Globus pallidus (tissue), 1 donor: ENCODE results near the gene PFN2.
"Not testable (repeated sequence)": the region's sequence is repeated elsewhere in the genome, so short reads cannot be mapped to it uniquely, and the experiment has no call there.

Source experiments
- DNase-seq: peaks from one replicate; pipeline ENCODE4 v3.0.0-alpha.2; 2015; ENCODE audit warnings: low spot score

PFN2 gene, protein sequence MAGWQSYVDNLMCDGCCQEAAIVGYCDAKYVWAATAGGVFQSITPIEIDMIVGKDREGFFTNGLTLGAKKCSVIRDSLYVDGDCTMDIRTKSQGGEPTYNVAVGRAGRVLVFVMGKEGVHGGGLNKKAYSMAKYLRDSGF

DNA sequence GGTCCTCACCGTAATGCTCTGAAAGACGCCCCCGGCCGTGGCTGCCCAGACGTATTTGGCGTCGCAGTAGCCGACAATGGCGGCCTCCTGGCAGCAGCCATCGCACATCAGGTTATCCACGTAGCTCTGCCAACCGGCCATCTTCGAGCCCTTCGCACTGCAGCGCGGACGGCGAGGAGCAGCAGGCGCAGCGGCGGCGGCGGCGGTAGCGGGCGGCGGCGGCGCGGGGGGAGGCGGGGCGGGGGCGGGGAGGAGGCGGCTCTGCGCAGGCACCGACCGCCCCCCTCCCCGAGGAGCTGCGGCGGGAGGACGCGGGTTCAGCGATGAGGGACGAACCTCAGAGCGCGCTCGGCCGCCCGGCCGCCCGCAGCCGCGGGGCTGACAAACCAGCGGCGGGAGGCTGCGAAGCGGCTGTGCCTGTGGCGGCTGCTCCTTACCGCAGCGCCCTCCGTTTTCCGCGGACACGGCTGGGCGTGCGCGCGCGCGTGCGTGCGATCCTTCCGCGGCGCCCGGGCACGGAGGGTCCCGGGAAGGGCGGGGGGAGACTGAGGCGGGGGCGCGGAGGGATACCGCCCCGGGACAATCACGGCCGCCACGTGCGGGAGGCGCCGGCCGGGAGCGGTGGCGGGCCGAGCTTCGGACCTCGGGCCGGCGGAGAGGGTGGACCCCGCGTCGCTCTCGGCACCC is at the start of gene PFN2:
Gene PFN2, minus strand, starts transcription at position 180 of the 687 bp plus-strand sequence. Its CDS starts 39 bp downstream, at position 141.
- peak; percentile 68 for DNase-seq

DNA sequence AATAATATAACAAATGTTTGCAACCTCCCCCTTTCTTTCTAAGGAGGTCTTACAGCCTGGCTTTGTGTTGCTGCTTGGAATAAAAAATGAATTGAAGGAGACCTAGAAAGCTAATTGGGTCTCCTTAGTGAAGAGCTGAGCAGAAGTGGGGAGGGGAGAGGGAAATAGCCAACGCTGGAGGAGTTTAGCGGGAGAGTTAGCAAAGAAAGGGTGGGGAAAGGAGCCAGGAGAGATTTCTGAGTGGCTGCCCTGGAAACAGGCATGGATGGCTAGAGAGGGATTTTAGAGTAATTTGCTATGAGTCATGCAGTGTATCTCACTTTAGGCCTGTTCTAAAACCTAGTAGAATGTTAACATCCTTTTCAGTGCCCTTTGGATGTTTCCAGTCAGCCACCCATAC is 45.2 kb upstream of the PFN2 start:
- DNase-seq, result peak; percentile 48

DNA sequence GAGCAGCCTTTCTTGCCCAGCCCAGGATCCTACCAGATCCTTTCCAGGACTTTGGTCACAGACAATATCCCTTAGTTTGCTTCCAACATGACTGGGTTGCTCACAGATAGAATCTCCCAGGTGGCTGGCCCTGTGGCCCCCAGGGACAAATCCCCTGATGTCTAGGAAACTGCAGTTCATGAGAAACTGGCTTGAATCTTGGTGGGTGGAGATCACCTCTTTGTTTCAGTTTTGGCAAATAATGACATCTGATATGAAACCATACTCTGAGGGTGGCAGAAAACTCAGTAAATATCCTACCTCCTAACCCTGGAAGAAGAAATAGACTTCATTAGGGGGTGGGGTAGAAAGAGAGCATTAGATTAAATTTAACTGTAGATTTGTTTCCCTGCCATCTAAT is 44.1 kb upstream of the PFN2 start:
- no peak for DNase-seq

DNA sequence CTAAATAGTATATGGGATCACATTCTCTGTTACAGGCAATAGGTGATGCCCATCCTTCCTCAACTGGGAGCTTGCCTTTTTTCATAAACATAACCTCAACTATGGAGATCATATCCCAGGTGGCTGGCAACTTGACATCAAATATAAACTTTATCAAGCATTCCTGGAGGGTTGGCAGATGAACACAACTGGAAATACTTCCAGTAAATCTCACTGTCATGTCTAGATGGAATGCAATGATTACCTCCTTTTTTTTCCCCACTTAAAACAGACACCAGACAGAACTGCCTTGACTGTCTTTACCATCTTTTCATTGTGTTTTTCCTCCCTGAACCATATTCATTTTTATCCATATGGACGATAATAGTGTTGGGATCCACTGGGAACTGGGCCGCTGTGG is 43.1 kb upstream of the PFN2 start:
- DNase-seq, result no peak

DNA sequence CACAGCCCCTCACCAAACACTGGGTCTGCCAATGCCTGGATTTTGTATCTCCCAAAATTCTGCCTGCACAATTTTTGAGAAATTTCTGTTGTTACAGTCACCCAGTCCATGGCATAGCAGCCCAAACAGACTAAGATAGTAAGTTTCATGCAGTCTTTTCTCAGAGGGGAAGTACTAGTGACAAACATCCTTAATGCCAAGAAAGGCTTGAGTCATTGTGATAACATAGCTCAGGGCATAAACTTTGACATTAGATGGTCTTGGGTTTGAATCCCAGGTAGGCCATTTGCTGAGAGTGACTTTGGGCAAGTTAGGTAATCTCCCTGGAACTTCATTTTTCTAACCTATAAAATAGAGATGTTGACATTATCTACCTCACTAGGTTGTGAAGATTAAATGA is 36.1 kb upstream of the PFN2 start:
- no peak for DNase-seq

DNA sequence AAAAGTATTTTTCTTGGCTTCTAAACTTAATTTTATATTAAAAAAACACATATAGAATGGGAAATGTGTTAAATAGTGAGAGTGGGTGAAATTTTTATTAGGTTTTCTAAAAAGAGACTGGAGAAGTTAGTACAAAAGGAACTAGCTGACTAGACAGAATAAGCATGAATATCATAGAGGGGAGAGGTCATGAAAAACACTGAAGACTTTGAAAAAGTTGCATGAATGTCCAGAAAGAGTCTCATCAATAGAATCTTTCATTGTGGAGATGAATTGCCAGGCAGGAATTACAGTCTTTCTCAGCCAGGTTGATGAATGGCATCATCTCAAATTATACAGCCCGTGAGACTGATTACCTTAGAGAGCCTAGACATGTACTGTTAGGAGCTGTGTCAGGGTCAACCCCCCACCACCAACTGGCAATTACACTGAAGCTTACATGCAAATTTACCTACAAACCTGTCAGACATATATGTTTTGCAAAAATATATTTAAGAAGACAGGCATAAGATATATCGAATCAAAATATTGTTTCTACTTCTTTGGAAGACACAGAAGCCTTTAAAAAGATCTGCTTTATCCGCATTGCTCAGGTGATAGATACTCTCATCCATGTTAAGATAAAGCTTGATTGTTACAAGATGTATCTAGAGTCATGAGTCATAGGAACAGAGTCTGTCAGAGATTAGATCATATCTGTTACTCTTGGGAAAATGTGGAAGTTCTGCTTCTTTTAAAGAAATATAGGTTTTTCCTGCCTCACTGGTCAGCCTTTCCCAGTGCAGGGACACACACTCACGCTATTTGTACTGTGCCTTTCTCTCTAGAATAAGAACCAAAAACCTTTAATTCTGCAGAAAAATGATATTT is 34.8 kb upstream of the PFN2 start:
- no peak for DNase-seq

DNA sequence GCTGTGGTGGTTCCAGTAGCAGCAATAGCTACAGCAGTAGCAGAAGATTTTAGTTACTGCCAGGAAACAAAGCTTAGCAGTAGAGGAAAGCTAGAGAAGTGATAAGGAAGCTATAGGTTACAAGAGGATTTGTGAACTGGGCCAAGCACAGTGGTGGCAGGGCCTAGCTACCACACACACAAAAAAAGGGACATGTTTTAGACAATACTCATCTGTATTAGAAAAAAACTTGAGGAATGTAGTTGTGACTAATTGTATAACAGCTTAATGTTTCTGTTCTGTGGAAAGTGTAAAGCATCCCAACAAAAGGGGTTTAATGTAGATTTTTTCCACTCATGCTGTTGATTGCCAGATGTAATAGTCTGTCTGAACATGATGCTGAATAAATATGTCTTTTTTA is 29.9 kb upstream of the PFN2 start:
- DNase-seq, result no peak

DNA sequence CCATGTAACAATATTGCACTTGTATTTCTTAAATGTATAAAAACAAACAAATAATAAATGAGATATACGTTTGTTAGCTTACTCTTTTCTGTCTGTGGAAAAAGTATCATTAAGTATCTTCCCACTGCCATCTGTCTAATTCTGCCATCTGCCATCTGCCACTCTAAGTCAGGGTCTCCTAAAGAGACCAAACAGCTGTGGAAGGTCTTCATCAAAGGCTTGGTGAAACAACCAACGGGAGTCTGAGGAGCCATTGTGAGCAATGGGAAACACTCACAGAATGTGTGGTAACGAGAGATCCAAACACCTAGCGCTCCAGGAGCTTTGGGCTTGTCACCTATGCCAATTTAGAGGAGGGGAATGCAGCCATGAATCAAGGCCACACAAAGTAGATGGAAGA is 28.7 kb upstream of the PFN2 start:
- no peak for DNase-seq

DNA sequence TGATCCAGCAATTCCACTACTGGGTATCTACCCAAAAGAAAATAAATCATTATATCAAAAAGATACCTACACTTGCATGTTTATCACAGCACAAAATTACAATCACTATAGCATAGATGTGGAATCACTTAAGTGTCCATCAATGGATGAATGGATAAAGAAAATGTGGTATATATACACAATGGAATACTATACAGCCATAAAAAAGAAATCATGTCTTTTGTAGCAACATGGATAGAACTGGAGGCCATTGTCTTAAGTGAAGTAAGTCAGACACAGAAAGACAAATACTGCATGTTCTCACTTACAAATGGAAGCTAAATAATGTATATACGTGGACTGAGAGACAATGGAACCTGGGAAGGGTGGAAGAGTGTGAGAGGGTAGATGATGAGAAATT is 28.3 kb upstream of the PFN2 start:
- no peak for DNase-seq

DNA sequence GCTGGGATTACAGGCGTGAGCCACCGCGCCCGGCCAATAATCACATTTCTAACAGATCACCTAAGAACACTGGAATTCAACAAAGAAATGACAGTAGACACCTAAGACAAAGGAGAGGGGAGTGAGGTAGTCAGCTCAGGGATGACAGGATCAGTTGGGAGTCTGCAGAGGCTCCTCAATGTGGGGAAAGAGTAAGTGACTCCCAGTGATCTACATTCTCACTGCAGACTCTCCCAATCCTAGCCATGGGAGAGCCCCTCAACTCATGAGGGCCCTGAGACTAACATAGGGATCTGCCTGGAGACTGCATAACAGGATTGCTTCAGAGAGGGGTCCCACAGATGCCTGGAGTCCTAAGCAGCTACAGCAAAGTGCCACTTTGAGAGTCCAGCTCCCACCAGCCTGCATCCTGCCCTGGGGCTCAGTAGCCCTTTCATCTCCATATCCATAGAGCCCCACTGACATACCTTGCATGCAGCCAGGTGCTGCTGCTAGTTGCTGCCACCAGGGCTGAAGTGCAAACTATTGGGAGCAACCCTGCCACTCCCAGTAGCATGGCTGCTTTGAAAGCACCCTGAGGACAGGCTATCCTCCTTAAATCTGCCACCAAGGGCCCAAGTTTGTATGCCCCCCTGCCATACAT is 21.8 kb upstream of the PFN2 start:
- no peak for DNase-seq

DNA sequence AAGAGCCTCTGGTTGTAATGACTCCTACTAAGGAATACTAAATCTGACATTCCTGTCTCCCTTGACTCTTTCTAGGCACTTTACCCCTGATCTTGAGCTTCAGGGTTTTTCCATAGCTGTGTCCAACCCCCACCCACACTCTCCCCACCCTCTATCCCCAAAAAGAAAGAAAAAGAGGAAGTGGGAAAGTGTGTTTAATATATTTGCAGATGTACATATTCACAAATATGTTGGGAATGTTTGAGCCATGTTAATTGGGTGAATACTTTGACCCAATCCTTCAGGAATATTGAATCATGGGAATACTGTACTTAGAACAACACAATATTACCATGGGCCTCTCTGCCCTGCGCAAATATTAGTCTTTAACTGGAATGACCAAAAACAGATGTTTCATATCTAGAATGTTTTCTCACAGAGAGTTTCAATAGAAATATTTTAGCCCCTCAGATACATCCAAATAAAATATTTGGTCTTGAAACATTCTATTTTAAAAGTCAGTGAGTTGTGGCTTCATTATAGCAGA is 19.8 kb upstream of the PFN2 start:
- DNase-seq, result no peak

DNA sequence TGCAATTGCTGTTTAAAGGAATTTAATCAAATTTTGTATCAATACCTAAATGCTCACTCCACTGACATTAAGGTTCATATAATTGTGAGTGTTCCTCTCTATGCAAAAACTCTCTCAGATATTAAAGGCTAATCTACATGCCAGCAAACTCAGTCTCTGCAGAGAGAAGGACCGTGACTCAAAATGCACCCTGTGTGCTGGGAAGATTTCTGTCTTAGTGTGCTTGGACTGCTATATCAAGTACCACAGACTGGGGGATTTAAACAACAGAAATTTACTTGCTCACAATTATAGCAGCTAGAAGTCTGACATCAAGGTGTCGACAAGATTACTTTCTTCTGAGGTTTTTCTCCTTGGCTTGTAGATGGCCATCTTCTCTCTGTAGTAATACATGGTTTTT is 18.6 kb upstream of the PFN2 start:
- no peak for DNase-seq

DNA sequence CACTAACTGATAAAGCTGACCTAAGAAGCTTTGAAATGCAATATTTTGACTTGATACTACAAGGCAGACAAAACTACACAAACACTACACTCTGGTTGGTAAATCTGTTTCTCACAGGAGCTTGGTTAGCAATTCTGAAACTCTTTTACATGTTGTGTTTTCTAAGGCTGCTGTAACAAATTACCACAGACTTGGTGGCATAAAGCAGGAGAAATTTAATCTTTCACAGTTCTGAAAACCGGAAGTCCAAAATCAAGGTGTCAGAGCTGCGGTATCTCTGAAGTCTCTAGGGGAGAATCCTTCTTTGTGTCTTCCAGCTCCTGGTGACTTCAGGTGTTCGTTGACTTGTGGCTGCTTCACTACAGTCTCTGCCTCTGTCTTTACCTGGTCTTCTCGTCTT is 12.9 kb upstream of the PFN2 start:
- DNase-seq, result no peak

DNA sequence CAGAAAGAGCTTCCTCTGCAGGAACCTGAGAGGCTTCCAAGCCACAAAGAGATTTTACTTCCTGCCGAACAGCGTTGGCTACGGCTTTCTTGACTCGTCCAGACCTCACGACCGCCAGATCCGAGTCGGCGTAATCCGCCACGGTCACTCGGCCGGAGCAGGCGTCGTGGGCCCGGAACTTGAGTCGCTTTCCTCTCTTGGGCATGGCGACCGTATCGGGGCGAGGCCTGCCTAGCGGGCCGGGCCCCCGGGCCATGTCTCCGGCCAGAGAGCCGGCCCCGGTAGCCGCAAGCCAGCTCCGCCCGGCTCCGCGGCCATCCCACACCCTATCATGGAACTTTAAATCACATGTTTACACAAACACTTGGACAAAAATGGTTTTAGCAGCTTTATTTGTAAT is 12.4 kb upstream of the PFN2 start:
- DNase-seq, result not testable (repeated sequence)

DNA sequence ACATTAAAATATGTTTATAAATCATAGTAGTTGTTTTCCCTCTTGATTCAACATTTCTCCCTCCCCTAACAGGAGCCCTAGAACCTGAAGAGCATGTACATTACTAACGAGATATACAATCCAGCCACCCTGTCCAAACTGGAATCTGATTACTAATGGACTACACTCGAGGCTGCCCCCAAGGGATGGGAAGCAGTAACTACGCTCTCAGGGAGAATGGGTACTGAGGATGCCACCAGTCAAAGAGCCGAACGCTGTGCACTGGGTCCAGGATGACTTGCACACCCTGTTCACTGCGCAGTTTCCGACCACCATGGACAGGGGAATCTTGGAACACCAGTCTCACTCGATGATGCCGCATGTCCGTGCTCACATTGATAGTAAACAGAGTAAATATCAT is 11.3 kb upstream of the PFN2 start:
- DNase-seq, result not testable (repeated sequence)

DNA sequence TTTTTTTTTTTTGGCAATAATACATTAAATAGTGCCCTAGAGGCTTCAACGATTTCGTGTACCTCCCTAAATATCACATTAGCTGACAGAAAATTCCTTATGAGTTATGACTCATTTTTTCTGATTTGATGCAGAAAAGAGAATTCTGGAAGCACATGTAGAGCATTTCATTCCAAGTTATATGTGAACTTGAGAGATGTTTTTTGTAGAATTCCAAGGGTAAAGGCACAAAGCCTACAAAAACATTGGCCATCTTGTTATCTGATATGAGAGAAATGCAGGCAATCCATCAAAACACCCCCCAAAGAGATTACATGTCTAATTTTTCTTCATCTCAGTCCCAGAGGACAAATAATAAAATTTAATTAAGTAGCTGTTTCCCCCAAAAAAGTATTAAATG is 6.7 kb upstream of the PFN2 start:
- DNase-seq, result no peak

DNA sequence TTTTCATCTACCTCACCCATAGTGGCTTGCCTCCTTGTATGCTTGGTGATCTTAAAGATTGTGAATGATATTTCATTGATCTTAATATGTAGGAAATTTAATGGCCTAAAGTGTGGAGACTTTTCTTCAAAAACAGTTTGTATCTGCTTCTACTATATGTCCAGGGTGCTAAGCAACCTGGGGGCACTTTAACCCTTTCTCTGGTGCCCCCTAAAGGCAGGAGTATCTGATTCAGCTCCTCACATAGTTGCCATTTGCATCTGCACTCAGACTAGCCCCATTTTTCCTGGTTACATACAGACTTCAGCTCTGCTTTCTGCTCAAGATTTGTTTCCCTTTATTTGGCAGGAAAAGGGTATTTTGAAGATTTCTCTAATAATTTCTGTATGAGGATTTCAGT is 5.2 kb upstream of the PFN2 start:
- no peak for DNase-seq

DNA sequence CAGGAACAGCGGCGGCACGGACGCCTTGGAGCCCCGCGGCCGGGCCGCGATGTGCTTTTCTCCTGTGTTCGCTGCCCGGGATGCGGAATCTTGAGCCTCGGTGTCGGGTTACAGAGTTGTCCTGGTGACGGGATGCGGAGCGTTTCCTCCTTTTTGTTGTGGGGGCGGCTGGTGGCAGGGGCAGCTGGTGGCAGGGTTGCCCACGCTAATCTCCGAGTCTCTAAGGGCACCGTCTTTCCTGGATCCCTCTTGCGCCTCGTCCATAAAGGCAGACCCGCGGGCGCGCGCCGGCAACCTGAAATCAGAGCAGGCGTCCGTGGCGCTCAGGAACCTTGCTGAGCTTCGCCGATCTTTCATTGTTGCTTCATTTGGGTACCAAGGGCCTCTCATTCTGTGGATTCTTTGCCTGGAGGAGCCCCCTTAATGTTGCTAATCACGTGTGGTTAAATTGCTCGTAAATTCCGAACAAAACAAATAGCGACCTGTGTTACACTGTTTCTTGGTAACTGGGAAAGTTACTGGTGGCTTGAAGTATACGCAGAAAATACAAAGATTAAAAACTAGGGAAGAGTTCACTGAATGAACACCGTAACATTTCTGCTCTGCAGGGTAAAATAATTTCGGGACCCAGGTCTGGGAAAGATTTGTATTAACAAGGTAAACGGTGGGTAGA is 844 bp upstream of the PFN2 start:
- DNase-seq, result peak; percentile 51

DNA sequence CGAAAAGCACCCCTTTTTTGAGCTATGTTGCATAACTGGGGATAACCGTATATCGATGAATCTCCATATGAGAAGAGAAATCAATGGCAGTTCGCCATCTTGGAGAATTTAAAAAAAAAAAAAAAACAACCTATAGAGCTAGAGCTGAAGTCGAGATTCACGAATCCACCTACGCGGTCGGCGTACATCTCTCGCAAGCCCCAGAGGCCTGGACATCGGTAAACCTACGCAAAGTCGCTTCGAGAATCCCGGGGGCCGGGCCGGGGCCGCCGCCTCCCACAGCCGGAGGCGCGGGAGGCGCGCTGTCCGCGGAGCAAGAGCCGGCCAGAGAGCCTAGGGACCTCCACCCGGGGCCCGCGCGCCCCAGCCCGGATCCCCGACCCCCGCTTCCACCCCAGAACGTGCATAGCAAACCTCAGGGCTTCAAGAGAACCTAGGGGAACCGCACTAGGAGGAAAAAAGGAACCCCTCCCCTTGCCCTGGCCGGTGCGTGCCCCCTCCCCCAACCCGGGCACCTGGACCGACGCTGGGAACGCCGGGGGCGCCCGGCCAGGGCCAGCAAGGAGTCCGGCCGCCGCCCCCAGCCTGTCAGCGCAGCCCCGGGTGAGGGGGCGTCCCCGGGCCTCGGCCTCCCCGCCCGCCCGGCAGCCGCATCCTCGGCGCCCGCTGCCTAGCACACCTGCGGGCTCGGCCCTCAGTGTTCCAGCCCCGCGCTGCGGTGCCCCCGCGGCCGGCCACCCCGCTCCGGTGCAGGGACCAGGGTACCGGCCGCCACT is 567 bp downstream of the PFN2 start:
- DNase-seq, result peak; percentile 82

DNA sequence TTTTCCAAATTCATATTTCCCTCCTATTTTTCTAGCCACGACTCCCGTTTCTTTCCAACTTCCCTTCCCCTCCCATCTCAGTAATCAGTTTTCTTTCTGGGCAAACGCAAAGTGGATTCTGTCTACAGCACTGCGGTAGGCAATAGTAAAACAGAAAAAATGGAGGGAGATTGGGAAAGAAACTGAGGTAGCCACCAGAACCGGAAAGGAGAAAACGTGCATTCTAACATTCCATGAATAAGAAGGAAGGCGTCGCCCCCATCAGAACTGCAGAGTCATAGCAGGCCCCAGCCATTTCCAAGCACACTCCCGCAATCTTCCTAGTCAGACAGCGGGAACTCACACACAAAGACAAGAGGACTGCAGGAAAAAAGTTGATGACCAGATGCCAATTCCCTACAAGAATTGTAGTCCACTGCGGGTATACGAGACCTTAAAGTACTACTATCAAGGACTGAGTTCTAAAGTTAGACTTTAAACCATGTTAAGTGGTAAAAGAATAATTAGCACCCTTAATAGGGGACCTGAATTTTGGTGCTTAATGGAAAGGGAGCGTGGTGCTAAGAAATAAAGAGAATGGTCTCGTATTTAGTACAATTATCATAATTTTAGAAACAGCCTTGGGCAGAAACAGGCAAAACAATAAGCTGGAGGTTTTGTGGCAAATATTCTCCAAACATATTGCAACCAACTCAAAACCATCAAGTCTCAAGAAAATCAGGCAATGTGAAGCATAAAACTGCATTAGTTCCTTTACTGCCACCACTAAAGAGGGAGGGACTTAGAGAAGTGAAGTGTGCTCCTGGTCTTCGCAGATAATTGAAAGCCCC is 1.4 kb downstream of the PFN2 start:
- DNase-seq, result peak; percentile 83
